Progenitor cell of endocrine pancreas (in vitro differentiated cells): ENCODE data around the gene PLEKHH3. TPM values are rescaled to one million over a fixed set of nuclear protein-coding genes. Genes with fewer than 3 reads are reported as not detected.

Source experiments
- DNase-seq: peaks from one replicate; pipeline ENCODE4 v3.0.0; 2021; ENCODE audit warnings: low spot score; ENCODE audit not compliant: unreplicated experiment
- H3K27ac Mint-ChIP-seq: 2 replicates; pipeline ENCODE4 v1.8.0; 2021; ENCODE audit warnings: mild to moderate bottlenecking, moderate library complexity, mixed read lengths
- H3K27me3 Mint-ChIP-seq: 2 replicates; pipeline ENCODE4 v1.8.0; 2021; ENCODE audit warnings: mixed read lengths
- H3K36me3 Mint-ChIP-seq: 2 replicates; pipeline ENCODE4 v1.8.0; 2022; ENCODE audit warnings: mixed read lengths; ENCODE audit not compliant: insufficient read depth
- H3K4me1 Mint-ChIP-seq: 2 replicates; pipeline ENCODE4 v1.8.0; 2021; ENCODE audit warnings: low read depth, mixed read lengths
- H3K4me3 Mint-ChIP-seq: 2 replicates; pipeline ENCODE4 v1.8.0; 2021; ENCODE audit warnings: low read depth, mild to moderate bottlenecking, moderate library complexity, mixed read lengths
- H3K9me3 Mint-ChIP-seq: 2 replicates; pipeline ENCODE4 v1.8.0; 2021; ENCODE audit warnings: low read depth, mixed read lengths
- total RNA-seq: library from RNA; stranded (reverse); gene quantifications from 2 replicates; pipeline ENCODE4 v1.2.1, GENCODE V29; 2021
- TF ChIP-seq, protein P1 (sequence below): fragments of 200-600 bp; sonication (generic); IDR thresholded peaks from one replicate; pipeline ENCODE4 v1.5.0; 2021; ENCODE audit warnings: antibody characterized with exemption, mild to moderate bottlenecking; ENCODE audit not compliant: unreplicated experiment

PLEKHH3 gene
- total RNA-seq, 1 donor from 2014 or later = 14.1 TPM

DNA sequence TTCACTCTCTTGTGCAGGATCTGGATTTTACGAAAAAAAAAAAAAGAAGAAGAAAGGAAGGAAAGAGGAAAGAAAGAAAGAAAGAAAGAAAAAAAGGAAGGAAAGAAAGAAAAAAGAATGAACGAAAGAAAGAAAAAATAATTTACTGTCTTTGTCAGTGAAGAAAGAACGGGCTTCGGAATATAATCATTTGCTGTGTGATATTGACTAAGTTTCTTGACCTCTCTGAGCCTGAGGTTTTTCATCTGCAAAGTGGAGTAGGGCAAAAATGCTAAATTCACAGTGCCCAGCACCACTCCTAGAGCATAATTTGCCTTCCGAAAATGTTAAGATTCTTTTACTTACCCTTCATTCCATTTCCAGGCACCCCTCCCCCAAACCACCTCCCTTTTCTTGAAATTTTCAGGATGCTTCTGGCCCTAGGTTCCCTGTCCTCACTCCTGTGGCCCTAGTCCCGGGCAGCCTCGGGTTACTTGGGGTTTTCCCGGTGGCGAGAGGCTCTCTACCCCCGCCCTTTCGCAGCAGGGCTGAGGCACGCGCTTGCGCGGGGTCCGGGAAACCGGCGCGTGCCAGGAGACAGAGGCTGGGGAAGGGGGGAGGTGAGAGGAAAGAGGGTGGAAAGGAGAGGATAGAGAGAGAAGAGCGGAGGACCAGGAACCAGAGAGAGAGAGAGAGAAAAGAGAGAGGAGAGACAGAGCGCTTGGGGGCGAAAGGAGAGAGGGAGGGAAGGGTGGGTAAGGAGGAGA is 5.4 kb upstream of the PLEKHH3 start, which contains the start of gene CNTNAP1:
Gene CNTNAP1 (plus strand): TSS at position 556 of the 746 bp plus-strand sequence. CDS start 299 bp downstream, outside the sequence.
- peak within 1 kb of the TSS; percentile 38 for H3K4me3 Mint-ChIP-seq
- peaks cover 15% of the 10 kb centered on the region for H3K4me1 Mint-ChIP-seq
- H3K36me3 Mint-ChIP-seq = peaks cover 4% of the 10 kb centered on the region
- DNase-seq = no peak
- H3K27ac Mint-ChIP-seq = peak within 1 kb of the TSS; percentile 60
- no peaks in the 10 kb centered on the region for H3K9me3 Mint-ChIP-seq
- TF ChIP-seq, protein P1, sequence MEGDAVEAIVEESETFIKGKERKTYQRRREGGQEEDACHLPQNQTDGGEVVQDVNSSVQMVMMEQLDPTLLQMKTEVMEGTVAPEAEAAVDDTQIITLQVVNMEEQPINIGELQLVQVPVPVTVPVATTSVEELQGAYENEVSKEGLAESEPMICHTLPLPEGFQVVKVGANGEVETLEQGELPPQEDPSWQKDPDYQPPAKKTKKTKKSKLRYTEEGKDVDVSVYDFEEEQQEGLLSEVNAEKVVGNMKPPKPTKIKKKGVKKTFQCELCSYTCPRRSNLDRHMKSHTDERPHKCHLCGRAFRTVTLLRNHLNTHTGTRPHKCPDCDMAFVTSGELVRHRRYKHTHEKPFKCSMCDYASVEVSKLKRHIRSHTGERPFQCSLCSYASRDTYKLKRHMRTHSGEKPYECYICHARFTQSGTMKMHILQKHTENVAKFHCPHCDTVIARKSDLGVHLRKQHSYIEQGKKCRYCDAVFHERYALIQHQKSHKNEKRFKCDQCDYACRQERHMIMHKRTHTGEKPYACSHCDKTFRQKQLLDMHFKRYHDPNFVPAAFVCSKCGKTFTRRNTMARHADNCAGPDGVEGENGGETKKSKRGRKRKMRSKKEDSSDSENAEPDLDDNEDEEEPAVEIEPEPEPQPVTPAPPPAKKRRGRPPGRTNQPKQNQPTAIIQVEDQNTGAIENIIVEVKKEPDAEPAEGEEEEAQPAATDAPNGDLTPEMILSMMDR = no peak
- H3K27me3 Mint-ChIP-seq = peaks cover 53% of the 10 kb centered on the region

DNA sequence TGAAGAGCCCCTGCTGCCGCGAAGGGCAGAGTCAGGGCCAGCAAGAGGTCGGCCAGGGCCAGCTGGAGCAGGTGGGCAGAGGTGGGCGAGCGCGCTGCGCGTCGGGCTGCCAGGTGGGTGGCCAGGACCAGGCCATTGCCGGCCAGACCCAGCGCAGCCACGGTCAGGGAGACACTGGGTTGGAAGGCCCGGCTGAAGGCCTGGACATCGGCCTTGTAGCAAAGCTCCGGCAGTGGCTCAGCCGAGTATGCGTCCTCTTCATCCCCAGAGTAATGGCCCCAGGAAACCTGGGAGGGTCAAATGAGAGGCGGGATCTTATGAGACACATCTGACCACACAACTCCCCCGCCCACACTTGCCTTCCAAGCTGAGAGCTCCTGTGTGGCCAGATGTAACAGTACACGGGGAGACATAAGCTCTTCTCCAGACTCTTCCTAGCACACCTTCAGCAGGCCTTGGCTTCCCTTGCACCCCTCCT is 3.6 kb upstream of the PLEKHH3 start:
- Mint-ChIP-seq H3K27ac (no peak overlapping the region), H3K36me3 (peaks cover 2% of the 10 kb centered on the region), H3K9me3 (no peaks in the 10 kb centered on the region), H3K4me3 (peak overlapping the region; percentile 38), H3K4me1 (peaks cover 15% of the 10 kb centered on the region), H3K27me3 (peaks cover 47% of the 10 kb centered on the region)
- TF ChIP-seq, protein P1 = no peak
- DNase-seq = no peak

DNA sequence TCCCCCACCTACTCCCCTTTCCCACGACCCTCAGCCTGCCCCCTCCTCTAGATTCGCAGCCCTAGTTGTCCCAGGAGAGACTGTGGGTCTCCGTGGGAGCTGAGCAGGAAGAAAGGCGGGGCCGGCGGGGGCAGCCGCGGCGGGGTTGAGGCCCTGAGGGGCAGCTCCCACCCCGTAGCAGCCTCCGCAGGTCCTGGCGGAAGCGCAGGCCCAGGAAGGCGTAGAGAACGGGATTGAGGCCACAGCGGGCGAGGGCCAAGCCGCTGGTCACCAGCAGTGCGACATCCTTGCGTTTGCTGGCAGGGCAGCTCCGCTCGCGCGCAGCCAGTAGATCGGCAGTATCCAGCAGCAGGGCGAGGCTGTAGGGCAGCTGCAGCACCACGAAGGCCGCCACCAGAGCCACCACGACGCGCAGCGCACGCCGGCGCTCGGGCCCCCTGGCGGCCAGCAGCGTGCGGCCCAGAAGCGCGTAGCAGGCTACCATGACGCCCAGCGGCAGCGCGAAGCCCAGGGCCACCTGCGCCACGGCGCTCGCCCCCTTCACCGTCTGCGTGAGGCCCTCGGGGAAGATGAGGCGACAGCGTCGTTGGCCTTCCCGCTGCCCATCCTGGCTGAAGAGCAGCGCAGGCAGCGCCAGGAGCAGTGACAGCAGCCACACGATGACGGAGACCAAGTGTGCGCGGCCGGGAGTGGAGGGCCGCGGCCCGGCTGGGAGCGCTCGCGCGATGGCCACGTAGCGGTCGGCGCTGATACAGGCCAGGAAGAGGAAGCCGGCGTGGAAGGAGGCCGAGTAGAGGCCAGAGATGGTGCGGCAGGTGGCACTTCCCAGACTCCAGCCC is 2.9 kb upstream of the PLEKHH3 start:
- Mint-ChIP-seq H3K4me1 (peaks cover 16% of the 10 kb centered on the region), H3K27ac (peak overlapping the region; percentile 84), H3K4me3 (peak overlapping the region; percentile 66), H3K36me3 (peaks cover 2% of the 10 kb centered on the region), H3K9me3 (no peaks in the 10 kb centered on the region), H3K27me3 (peaks cover 44% of the 10 kb centered on the region)
- TF ChIP-seq, protein P1 = peak; percentile 94
- DNase-seq = peak; percentile 74

DNA sequence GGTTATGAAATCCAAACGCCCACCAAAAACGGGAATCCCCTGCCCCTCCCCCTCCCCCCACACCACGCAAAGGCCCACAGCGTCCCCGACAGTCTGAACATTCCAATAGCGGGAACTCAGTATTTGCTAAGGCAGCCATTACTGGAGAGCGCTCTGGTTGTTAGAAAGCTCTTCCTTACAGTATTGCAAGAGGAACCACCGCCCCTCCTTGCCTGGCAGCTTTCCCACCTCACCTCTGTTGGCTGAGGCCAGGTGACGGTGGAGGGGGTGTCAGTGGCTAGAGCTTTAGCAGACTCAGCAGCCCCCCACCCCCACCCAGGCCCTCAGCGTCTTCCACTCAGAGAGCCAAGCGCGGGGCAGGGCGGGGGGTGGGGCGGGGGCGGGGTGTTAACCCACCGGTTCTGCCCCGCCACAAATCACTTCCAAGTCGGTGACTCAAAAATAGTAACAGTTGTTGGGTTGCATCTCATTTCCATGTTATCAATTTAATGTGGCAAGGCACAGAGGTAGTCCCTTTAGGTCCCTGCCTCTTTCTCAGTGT is 2.2 kb upstream of the PLEKHH3 start:
- TF ChIP-seq, protein P1 = no peak
- Mint-ChIP-seq H3K4me3 (peak overlapping the region; percentile 78), H3K36me3 (no peaks in the 10 kb centered on the region), H3K27me3 (peaks cover 44% of the 10 kb centered on the region), H3K9me3 (no peaks in the 10 kb centered on the region), H3K27ac (peak overlapping the region; percentile 96), H3K4me1 (peaks cover 18% of the 10 kb centered on the region)
- DNase-seq = no peak
